A549 treated with CpdA at 1 μM for 4 hours (cell line): ENCODE data around the gene WDR27. TPM values are rescaled to one million over a fixed set of nuclear protein-coding genes. Genes with fewer than 3 reads are reported as not detected.

Experiments
- total RNA-seq: library from RNA; stranded (reverse); fragments of 200-300 nt; extraction: Qiagen RNA extraction; gene quantifications from 5 replicates; pipeline ENCODE4 v1.2.3, GENCODE V29; 2022; ENCODE audit warnings: low read depth

Gene WDR27
- 9.9 to 14.5 TPM (median 12.9 TPM) in 5 replicates for total RNA-seq

DNA sequence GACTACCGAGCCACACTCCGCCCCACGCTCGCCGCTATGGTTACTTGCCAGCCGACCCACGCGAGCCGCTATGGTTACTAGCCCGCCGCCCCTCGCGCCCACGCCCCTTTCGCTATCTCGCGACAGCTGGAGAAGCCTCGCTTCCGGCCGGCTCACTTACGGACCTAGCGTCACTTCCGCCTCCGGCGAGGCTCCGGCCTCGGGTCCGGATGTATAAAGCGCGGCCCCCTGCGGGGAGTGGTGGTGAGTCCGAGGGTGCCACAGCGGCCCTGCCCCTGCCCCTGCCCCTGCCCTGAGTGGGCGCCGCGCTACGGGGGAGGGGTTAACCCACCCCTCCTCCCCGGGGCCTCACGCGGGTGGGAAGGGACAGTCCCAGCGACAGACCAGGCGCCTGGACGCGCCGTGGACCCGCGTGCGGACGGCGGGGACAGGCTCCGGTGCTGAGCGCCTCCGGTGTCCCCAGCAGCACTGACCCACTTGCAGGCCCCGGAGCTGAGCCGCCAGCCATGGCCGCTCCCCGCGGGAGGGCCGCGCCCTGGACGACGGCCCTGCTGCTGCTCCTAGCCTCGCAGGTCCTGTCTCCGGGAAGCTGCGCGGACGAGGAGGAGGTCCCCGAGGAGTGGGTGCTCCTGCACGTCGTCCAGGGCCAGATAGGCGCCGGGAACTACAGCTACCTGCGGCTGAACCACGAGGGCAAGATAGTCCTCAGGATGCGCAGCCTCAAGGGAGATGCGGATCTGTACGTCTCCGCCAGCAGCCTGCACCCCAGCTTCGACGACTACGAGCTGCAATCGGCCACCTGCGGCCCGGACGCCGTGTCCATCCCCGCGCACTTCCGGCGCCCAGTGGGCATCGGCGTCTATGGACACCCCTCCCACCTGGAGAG lies at the start of gene WDR27, which contains the start of gene C6orf120:
Gene WDR27 (minus strand): TSS at position 76 of the 886 bp plus-strand sequence. CDS start 13,024 bp downstream, outside the sequence.
Gene C6orf120 (plus strand): TSS at position 173 of the 886 bp plus-strand sequence. CDS start 334 bp downstream, at position 507.

GRCh38 chr6:169724494-169725124 lies 22.8 kb upstream of the WDR27 start, which contains the start of gene PHF10:
PHF10 (minus strand) TSS chr6:169724500; CDS start chr6:169723931, 569 bp downstream.

Other genes starting within 250 kb of the WDR27 start
- gene C6orf120, start 97 bp upstream of the WDR27 start, total RNA-seq, result 9.5 to 13.1 TPM (median 12.1 TPM) in 5 replicates
- 19.9 to 24.1 TPM (median 23.1 TPM) in 5 replicates for gene PHF10, start 22.5 kb upstream of the WDR27 start, total RNA-seq
- gene DYNLT2, start 49.5 kb upstream of the WDR27 start, total RNA-seq, result 0.47 to 0.78 TPM (median 0.55 TPM) in 5 replicates
- 6.0 to 9.3 TPM (median 7.2 TPM) in 5 replicates for gene ERMARD, start 49.6 kb upstream of the WDR27 start, total RNA-seq